Measurements from ENCODE around the gene LGALS9. TPM values are rescaled to one million over a fixed set of nuclear protein-coding genes. Genes with fewer than 3 reads are reported as not detected.

The LGALS9 gene
- total and polyA plus RNA-seq, 9 of the 15 experiments (the other 6 are each of a cell fraction or from before 2014, with no cell fraction given) = 0.45 to 6.9 (median 2.8) TPM

DNA sequence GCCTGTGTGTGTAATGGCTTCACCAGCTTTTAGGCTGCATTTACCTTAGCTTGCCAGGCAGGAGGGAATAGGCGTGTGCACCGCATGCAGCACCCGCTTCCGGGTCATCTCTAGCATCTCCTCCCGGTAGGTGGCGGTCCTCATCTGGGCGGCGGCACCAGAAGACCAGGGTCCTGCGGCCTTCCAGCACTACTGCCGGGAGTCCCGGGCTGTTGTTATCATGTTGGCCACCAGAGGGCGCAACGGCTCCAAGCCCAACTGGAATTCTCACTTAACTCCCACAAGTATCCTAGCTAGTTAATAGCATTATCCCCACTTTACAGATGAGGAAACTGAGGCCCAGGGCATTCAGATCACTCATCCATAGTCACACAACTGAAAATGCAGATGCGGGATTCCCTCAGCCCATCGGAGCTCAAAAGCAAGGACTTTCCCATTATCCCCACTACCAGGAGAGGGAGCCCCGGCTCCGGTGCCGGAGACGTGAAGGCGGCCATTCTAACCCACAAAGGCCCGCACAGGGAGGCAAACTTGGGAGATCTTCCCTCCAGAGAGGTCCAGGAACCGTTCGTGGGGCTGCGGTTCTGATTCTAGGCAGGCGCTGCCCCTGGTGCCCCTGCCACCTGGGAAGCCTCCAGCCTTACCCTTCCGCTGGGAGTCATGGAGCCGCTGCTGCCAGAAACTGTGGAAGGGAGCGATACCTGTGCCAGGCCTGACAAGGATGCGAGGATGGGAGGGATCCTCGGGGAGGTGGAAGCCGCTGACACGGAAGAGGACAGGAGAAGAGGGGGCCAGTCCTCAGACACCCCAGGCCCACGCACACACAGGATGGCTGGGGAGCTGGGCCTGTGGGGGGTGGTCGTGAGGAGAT lies 23.9 kb downstream of the LGALS9 start (continued):
- TF ChIP-seq PHF20 (IDR thresholded peaks at IDR 0.05; ENCODE audit: partially characterized antibody) = peak; percentile 74
- no peak for TF ChIP-seq THRAP3 (IDR thresholded peaks at IDR 0.05; ENCODE audit: borderline replicate concordance)
- no peak for TF ChIP-seq FOSL1 (tag; conservative IDR thresholded peaks at IDR 0.05)
- TF ChIP-seq RHOXF2B (CRISPR knock-in tag; conservative IDR thresholded peaks at IDR 0.05) = no peak
- TF ChIP-seq ZBTB1 (CRISPR knock-in tag; IDR thresholded peaks at IDR 0.05; ENCODE audit: borderline replicate concordance, low read depth) = no peak
- TF ChIP-seq, protein P1, sequence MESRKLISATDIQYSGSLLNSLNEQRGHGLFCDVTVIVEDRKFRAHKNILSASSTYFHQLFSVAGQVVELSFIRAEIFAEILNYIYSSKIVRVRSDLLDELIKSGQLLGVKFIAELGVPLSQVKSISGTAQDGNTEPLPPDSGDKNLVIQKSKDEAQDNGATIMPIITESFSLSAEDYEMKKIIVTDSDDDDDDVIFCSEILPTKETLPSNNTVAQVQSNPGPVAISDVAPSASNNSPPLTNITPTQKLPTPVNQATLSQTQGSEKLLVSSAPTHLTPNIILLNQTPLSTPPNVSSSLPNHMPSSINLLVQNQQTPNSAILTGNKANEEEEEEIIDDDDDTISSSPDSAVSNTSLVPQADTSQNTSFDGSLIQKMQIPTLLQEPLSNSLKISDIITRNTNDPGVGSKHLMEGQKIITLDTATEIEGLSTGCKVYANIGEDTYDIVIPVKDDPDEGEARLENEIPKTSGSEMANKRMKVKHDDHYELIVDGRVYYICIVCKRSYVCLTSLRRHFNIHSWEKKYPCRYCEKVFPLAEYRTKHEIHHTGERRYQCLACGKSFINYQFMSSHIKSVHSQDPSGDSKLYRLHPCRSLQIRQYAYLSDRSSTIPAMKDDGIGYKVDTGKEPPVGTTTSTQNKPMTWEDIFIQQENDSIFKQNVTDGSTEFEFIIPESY (CRISPR knock-in tag; IDR thresholded peaks at IDR 0.05) = no peak
- no peak for TF ChIP-seq NONO (IDR thresholded peaks at IDR 0.05; ENCODE audit: low read depth in 2 of 2, low read length in 1 of 2)
- no peak for TF ChIP-seq ZNF551 (CRISPR knock-in tag; IDR thresholded peaks at IDR 0.05)
- TF ChIP-seq, protein P2, sequence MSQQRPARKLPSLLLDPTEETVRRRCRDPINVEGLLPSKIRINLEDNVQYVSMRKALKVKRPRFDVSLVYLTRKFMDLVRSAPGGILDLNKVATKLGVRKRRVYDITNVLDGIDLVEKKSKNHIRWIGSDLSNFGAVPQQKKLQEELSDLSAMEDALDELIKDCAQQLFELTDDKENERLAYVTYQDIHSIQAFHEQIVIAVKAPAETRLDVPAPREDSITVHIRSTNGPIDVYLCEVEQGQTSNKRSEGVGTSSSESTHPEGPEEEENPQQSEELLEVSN (IDR thresholded peaks at IDR 0.05; ENCODE audit: borderline replicate concordance in 1 of 2, extremely low read depth in 1 of 2, insufficient read depth in 1 of 2, insufficient read length in 1 of 2, low read depth in 1 of 2, low read length in 1 of 2, poor library complexity in 1 of 2, severe bottlenecking in 1 of 2) = peak in 1 of 2 experiments; percentile 80
- no peak for TF ChIP-seq ZNF57 (CRISPR knock-in tag; IDR thresholded peaks at IDR 0.05)
- peak in 1 of 2 experiments; percentile 47; a peak in 1 of 4 replicates for TF ChIP-seq FOXK2 (conservative IDR thresholded peaks at IDR 0.05 in 1 of 2, IDR thresholded peaks at IDR 0.05 in 1 of 2; ENCODE audit: low read depth in 2 of 2)
- no peak for TF ChIP-seq ZNF282 (CRISPR knock-in tag; IDR thresholded peaks at IDR 0.05)
- TF ChIP-seq, protein P3, sequence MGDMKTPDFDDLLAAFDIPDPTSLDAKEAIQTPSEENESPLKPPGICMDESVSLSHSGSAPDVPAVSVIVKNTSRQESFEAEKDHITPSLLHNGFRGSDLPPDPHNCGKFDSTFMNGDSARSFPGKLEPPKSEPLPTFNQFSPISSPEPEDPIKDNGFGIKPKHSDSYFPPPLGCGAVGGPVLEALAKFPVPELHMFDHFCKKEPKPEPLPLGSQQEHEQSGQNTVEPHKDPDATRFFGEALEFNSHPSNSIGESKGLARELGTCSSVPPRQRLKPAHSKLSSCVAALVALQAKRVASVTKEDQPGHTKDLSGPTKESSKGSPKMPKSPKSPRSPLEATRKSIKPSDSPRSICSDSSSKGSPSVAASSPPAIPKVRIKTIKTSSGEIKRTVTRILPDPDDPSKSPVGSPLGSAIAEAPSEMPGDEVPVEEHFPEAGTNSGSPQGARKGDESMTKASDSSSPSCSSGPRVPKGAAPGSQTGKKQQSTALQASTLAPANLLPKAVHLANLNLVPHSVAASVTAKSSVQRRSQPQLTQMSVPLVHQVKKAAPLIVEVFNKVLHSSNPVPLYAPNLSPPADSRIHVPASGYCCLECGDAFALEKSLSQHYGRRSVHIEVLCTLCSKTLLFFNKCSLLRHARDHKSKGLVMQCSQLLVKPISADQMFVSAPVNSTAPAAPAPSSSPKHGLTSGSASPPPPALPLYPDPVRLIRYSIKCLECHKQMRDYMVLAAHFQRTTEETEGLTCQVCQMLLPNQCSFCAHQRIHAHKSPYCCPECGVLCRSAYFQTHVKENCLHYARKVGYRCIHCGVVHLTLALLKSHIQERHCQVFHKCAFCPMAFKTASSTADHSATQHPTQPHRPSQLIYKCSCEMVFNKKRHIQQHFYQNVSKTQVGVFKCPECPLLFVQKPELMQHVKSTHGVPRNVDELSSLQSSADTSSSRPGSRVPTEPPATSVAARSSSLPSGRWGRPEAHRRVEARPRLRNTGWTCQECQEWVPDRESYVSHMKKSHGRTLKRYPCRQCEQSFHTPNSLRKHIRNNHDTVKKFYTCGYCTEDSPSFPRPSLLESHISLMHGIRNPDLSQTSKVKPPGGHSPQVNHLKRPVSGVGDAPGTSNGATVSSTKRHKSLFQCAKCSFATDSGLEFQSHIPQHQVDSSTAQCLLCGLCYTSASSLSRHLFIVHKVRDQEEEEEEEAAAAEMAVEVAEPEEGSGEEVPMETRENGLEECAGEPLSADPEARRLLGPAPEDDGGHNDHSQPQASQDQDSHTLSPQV (IDR thresholded peaks at IDR 0.05) = peak; percentile 62; the same call in 1 of the 2 replicates
